SK-N-SH (cell line): ENCODE data around the gene PPIF. TPM values are rescaled to one million over a fixed set of nuclear protein-coding genes. Genes with fewer than 3 reads are reported as not detected.
A peak's percentile ranks its signal among the peaks of the same experiment; 100 is the strongest.

ENCODE experiments used
- CTCF ChIA-PET: fragments of 300-600, 350-600 bp; formaldehyde crosslinking; extraction: SDS; loops from one replicate; lab custom pipeline; 2021; lab: Yijun Ruan, JAX
- POLR2A ChIA-PET: fragments of 350-600 bp; sonication (Branson Sonifier 250); formaldehyde crosslinking; extraction: SDS; loops from one replicate; lab custom pipeline; 2020; ENCODE audit warnings: antibody characterized with exemption, inconsistent platforms; lab: Yijun Ruan, JAX
- DNase-seq: peaks from one replicate; pipeline ENCODE4 v3.0.0; 2012
- H2AFZ ChIP-seq: fragments of 200-600 bp; sonication (generic); 2 replicates; pipeline ENCODE4 v1.8.1; 2016; ENCODE audit warnings: antibody characterized with exemption, mild to moderate bottlenecking, low read depth
- H3F3A ChIP-seq: fragments of 200-600 bp; sonication (generic); replicated peaks from 2 replicates; pipeline ENCODE3; 2016; ENCODE audit warnings: antibody characterized with exemption, mild to moderate bottlenecking; ENCODE audit not compliant: insufficient read depth
- H3K27ac ChIP-seq, 2 experiments: fragments of 200-500 bp in 1 of 2; fragments of 200-600 bp in 1 of 2; sonication (Bioruptor generic) in 1 of 2; sonication (generic), shearing (Covaris generic) in 1 of 2; 2 replicates each; pipeline versions ENCODE4 v1.5.1 to v1.6.1; 2014 to 2016; ENCODE audit warnings: low read depth in 2 of 2, inconsistent platforms in 1 of 2, low read length in 1 of 2, mild to moderate bottlenecking in 1 of 2, mixed read lengths in 1 of 2
- H3K27me3 ChIP-seq: fragments of 200-600 bp; sonication (generic), shearing (Covaris generic); 2 replicates; pipeline ENCODE4 v1.6.1; 2016; ENCODE audit warnings: mixed run types; ENCODE audit not compliant: insufficient read depth
- H3K36me3 ChIP-seq, 2 experiments: fragments of 200-500 bp in 1 of 2; fragments of 200-600 bp in 1 of 2; sonication (Bioruptor generic) in 1 of 2; sonication (generic) in 1 of 2; replicated peaks in 1 of 2; 2 replicates each; pipeline versions ENCODE3 to v1.5.1; 2014 to 2016; ENCODE audit warnings: low read length in 1 of 2, mild to moderate bottlenecking in 1 of 2; ENCODE audit not compliant: insufficient read depth in 2 of 2, control insufficient read depth in 1 of 2
- H3K4me1 ChIP-seq, 2 experiments: fragments of 200-500 bp in 1 of 2; fragments of 200-600 bp in 1 of 2; sonication (Bioruptor generic) in 1 of 2; sonication (generic), shearing (Covaris generic) in 1 of 2; 2 replicates each; pipeline versions ENCODE4 v1.5.1 to v1.6.1; 2014 to 2016; ENCODE audit warnings: low read depth in 1 of 2, low read length in 1 of 2, mixed run types in 1 of 2; ENCODE audit not compliant: insufficient read depth in 2 of 2, control insufficient read depth in 1 of 2
- H3K4me2 ChIP-seq: fragments of 200-600 bp; sonication (generic), shearing (Covaris generic); 2 replicates; pipeline ENCODE4 v1.6.1; 2017; ENCODE audit warnings: mixed run types
- H3K4me3 ChIP-seq, 2 experiments: fragments of 200-500 bp in 1 of 2; fragments of 200-600 bp in 1 of 2; sonication (Bioruptor generic) in 1 of 2; sonication (generic), shearing (Covaris generic) in 1 of 2; 2 replicates each; pipeline versions ENCODE4 v1.5.1 to v1.8.1; 2014 to 2016; ENCODE audit warnings: low read depth in 2 of 2, inconsistent platforms in 1 of 2, low read length in 1 of 2, mild to moderate bottlenecking in 1 of 2, mixed read lengths in 1 of 2, moderate library complexity in 1 of 2
- H3K79me2 ChIP-seq: fragments of 200-600 bp; sonication (generic); 2 replicates; pipeline ENCODE4 v1.8.1; 2017; ENCODE audit warnings: mild to moderate bottlenecking; ENCODE audit not compliant: insufficient read depth
- H3K9ac ChIP-seq: fragments of 200-600 bp; sonication (generic); 2 replicates; pipeline ENCODE4 v1.6.1; 2017; ENCODE audit warnings: mixed run types
- H3K9me2 ChIP-seq: fragments of 200-600 bp; sonication (generic); 2 replicates; pipeline ENCODE4 v1.6.1; 2017; ENCODE audit warnings: mixed run types
- H3K9me3 ChIP-seq: fragments of 200-600 bp; sonication (generic); 2 replicates; pipeline ENCODE4 v1.6.1; 2017; ENCODE audit warnings: mixed run types, mild to moderate bottlenecking, moderate library complexity
- H4K20me1 ChIP-seq: fragments of 200-600 bp; sonication (generic); 2 replicates; pipeline ENCODE4 v1.6.1; 2017; ENCODE audit warnings: mild to moderate bottlenecking, mixed run types; ENCODE audit not compliant: insufficient read depth
- CHD2 ChIP-seq: fragments of 150-350 bp; IDR thresholded peaks from 2 replicates; pipeline ENCODE4 v1.6.1; 2018; ENCODE audit warnings: low read length; ENCODE audit not compliant: partially characterized antibody
- CTCF ChIP-seq: fragments of 200-600 bp; sonication (generic); IDR thresholded peaks from 2 replicates; pipeline ENCODE4 v1.6.1; 2017; ENCODE audit warnings: antibody characterized with exemption, mild to moderate bottlenecking, moderate library complexity
- EP300 ChIP-seq, 2 experiments: IDR thresholded peaks; 2 replicates each; pipeline versions ENCODE4 v1.4.0 to v1.6.1; 2012; ENCODE audit warnings: borderline replicate concordance in 1 of 2, low read depth in 1 of 2, low read length in 1 of 2
- FOSL2 ChIP-seq: IDR thresholded peaks from 2 replicates; pipeline ENCODE4 v1.4.0; 2012; ENCODE audit warnings: low read depth, mild to moderate bottlenecking, moderate library complexity, borderline replicate concordance
- FOXM1 ChIP-seq: IDR thresholded peaks from 2 replicates; pipeline ENCODE4 v1.4.0; 2012; ENCODE audit warnings: low read depth, mild to moderate bottlenecking
- GABPA ChIP-seq: IDR thresholded peaks from 2 replicates; pipeline ENCODE4 v1.4.0; 2012; ENCODE audit warnings: low read depth, mild to moderate bottlenecking
- GATA2 ChIP-seq: sonication (generic); formaldehyde crosslinking; IDR thresholded peaks from 2 replicates; pipeline ENCODE4 v1.5.0; 2020; ENCODE audit warnings: mild to moderate bottlenecking, missing genetic modification reagents
- IRF3 ChIP-seq: fragments of 150-350 bp; IDR thresholded peaks from 2 replicates; pipeline ENCODE4 v1.6.1; 2016; ENCODE audit warnings: mild to moderate bottlenecking, low read depth, low read length
- JUND ChIP-seq: IDR thresholded peaks from 2 replicates; pipeline ENCODE4 v1.4.0; 2012
- MXI1 ChIP-seq: IDR thresholded peaks from 2 replicates; pipeline ENCODE4 v1.6.1; 2012; ENCODE audit warnings: mild to moderate bottlenecking, low read depth, low read length, improper control_type of control experiment
- NFIC ChIP-seq: IDR thresholded peaks from 2 replicates; pipeline ENCODE4 v1.4.0; 2012; ENCODE audit warnings: borderline replicate concordance
- NRF1 ChIP-seq: IDR thresholded peaks from 2 replicates; pipeline ENCODE4 v1.6.1; 2012; ENCODE audit warnings: low read depth, mild to moderate bottlenecking, low read length
- POLR2AphosphoS5 ChIP-seq: IDR thresholded peaks from 2 replicates; pipeline ENCODE4 v1.6.1; 2012; ENCODE audit warnings: low read depth, low read length
- RAD21 ChIP-seq: IDR thresholded peaks from 2 replicates; pipeline ENCODE4 v1.6.1; 2012; ENCODE audit warnings: mild to moderate bottlenecking, low read length
- RCOR1 ChIP-seq: fragments of 150-350 bp; IDR thresholded peaks from 2 replicates; pipeline ENCODE4 v1.6.1; 2017; ENCODE audit warnings: antibody characterized with exemption, low read length
- REST ChIP-seq: IDR thresholded peaks from 2 replicates; pipeline ENCODE4 v1.6.1; 2012; ENCODE audit warnings: mild to moderate bottlenecking, low read depth, low read length, moderate library complexity
- SIN3A ChIP-seq: IDR thresholded peaks from 2 replicates; pipeline ENCODE4 v1.6.1; 2012; ENCODE audit warnings: low read depth, mild to moderate bottlenecking, low read length, moderate library complexity, borderline replicate concordance
- SMC3 ChIP-seq: IDR thresholded peaks from 2 replicates; pipeline ENCODE4 v1.6.1; 2012; ENCODE audit warnings: low read depth, low read length, improper control_type of control experiment
- YY1 ChIP-seq: IDR thresholded peaks from 2 replicates; pipeline ENCODE4 v1.4.0; 2012; ENCODE audit warnings: low read depth, mild to moderate bottlenecking
- ZBTB33 ChIP-seq: IDR thresholded peaks from 2 replicates; pipeline ENCODE4 v1.4.0; 2012; ENCODE audit warnings: low read depth, borderline replicate concordance
- WGBS: methylation state at CpG from one replicate; pipeline ENCODE4 v1.1.6; 2017; ENCODE audit warnings: low lambda C conversion rate; 5-methylcytosine and 5-hydroxymethylcytosine counted together
- polyA plus RNA-seq, 3 experiments: library from polyadenylated mRNA; depleted of rRNA; stranded (reverse); fragments of >200 nt; gene quantifications; 2 replicates each; pipeline ENCODE4 v1.2.3, GENCODE V29; 2012

PPIF gene
- polyA plus RNA-seq, 1 of the 3 experiments (the other 2 are of a cell fraction) = 85.9 TPM

- ChIA-PET POLR2A (interaction anchor here (0.7 to 1.3 kb wide), 5 partner anchors 11 to 100 kb away, joined by 3 read pairs; no protein-coding TSS in a partner anchor), CTCF (interaction anchor here (0.6 to 1.5 kb wide), 7 partner anchors 11 to 65 kb away, joined by 3 to 4 read pairs (median 3); no protein-coding TSS in a partner anchor)
- Histone ChIP-seq H3K79me2 (peaks cover 19% of the 10 kb centered on the region), H3K9me3 (no peaks in the 10 kb centered on the region), H3K9me2 (no peaks in the 10 kb centered on the region), H3K4me3 (no peak overlapping the region), H3K27me3 (no peaks in the 10 kb centered on the region), H3K27ac (peak overlapping the region in 1 of 2 experiments; percentile 80; a peak in 2 of 4 replicates), H3K4me1 (peaks cover 13 to 40% of the 10 kb centered on the region in 2 experiments; a peak in 3 of 4 replicates), H2AFZ (no peak overlapping the region), H3F3A (peaks cover 9% of the 10 kb centered on the region), H3K4me2 (no peak overlapping the region), H4K20me1 (peaks cover 6% of the 10 kb centered on the region), H3K9ac (no peak overlapping the region), H3K36me3 (peaks cover 29 to 83% of the 10 kb centered on the region in 2 experiments)
- WGBS = 90% methylated on average over 4 of the region's 25 CpGs
- TF ChIP-seq RAD21 (no peak), IRF3 (no peak), REST (no peak), FOSL2 (no peak), YY1 (no peak), SMC3 (no peak), EP300 (IDR thresholded peaks at IDR 0.05; ENCODE audit: borderline replicate concordance in 1 of 2, low read depth in 1 of 2, low read length in 1 of 2) (peak in 1 of 2 experiments; percentile 79; a peak in 2 of 4 replicates), MXI1 (peak; percentile 98), CHD2 (peak; percentile 7), CTCF (no peak), JUND (no peak), GATA2 (peak; percentile 37), GABPA (no peak), NRF1 (no peak), POLR2AphosphoS5 (no peak), SIN3A (no peak), ZBTB33 (no peak), NFIC (no peak), RCOR1 (peak; percentile 88), FOXM1 (no peak)
- peak; percentile 89 for DNase-seq
These were observed 43.4 kb upstream of the PPIF start for GRCh38 chr10:79303631-79304478.
